Superior temporal gyrus (tissue), 1 donor: ENCODE results near the gene CXCR2.
"Not testable (repeated sequence)": the region's sequence is repeated elsewhere in the genome, so short reads cannot be mapped to it uniquely, and the experiment has no call there.

Experiments used
- DNase-seq: peaks from one replicate; pipeline ENCODE4 v3.0.0-alpha.2; 2016; ENCODE audit errors: extremely low spot score

CXCR2 gene

GRCh38 chr2:218125626-218126080 lies at the start of gene CXCR2:
CXCR2 (plus strand) TSS chr2:218126028; CDS start chr2:218134802, 8,774 bp downstream.
- DNase-seq: no peak

- no peak for DNase-seq
These were observed 48.2 kb upstream of the CXCR2 start for GRCh38 chr2:218077464-218078216.

- no peak for DNase-seq
These were observed 45.6 kb upstream of the CXCR2 start for GRCh38 chr2:218079943-218080913.

DNA sequence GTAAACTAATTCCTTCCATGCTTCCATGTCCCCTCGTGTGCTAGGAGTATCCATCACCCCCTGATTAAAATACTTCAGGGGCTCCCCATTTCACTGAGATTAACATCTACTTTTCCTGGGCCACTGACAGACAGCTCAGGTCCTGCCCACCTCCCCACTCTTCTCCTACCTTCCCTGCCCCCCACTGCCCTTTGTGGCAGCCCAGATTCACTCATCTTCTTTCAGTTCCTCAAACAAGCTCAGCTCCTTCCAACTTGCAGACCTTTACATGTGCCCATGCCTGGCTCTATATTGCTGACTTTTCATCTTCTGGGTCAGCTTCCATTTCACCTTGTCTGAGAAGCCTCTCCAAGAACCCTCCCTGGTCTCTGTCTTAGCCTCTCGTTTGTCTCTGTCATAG lies 44.8 kb upstream of the CXCR2 start:
- DNase-seq: no peak

- no peak for DNase-seq
These were observed 44.1 kb upstream of the CXCR2 start for GRCh38 chr2:218081695-218082094.

DNA sequence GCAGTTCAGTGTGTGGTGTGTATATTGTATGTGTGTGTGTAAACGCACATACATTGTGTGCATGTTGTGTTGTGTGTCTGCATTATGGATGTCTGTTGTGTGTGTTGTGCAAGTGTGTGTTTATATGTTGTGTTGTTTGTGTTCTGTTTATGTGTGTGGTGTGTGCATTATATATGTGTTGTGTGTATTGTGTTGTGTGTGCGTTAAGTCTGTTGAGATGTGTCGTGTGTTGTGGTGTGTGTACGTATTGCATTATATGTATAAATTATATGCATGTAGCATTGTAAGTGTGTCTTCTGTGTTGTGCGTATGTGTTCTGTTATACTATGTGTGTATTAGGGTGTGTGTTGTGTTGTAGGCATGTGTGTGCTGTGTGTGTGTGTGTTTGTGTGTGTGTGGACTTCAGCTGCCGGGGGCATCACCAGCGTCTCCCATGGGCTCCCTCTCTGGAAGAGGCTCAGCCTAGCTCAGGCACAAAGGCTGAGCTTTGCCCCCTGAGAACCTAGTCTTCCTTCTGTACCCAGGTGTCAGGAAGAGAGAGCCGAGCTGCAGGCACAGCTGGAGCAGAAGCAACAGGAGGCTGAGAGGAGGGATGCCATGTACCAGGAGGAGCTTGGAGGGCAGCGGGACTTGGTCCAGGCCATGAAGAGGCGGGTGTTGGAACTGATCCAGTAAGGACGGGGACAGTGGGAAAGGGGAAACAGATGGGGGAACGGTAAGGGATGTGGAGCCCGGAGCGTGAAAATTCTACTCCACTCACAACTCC lies 43.1 kb upstream of the CXCR2 start:
- no peak for DNase-seq

DNA sequence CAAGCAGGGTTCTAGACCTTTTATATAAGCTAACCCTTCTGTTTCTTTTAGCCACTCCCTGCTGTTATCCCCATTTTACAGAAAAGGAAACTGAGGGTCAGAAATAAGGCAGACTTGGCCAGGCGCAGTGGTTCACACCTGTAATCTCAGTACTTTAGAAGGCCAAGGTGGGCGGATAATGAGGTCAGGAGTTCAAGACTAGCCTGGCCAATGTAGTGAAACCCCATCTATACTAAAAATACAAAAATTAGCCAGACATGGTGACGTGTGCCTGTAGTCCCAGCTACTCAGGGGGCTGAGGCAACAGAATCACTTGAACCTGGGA lies 42.5 kb upstream of the CXCR2 start:
- no peak for DNase-seq

DNA sequence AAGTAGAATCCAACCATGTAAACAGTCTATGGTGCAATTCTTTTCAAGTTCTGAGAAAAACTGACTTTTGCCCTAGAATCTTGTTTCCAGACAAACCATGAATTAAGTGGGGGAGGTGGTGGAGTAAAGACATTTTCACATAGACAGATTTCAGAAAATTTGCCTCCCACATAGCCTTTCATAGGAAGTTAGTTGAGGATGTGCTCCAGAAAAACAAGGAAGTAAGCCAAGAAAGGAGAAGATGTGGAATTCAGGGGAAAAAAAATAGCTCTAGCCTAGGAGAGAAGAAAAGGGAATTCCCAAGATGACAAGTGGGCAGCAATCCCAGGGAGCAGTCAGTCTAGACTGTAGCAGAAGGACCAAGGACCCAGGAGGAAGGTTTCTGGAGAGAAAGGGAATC lies 39.4 kb upstream of the CXCR2 start:
- DNase-seq: no peak

DNA sequence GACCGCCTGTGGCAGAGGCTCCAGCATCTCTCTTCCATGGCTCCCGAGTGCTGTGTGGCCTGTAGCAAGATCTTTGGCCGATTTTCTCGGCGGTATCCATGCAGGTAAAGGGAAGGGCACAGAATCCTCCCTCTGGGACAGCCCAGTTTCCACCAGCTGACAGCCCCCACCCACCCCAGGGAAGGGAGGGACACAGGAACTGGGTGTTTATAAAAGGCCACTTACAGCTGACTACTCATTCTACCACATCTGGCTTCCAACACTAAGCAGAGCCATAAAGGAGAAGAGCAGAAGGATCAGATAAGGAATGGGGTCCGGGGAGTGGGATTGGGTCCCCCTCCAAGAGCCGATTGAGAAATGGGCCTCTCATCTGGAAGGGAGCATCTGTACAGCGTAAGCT lies 36.6 kb upstream of the CXCR2 start:
- no peak for DNase-seq

DNA sequence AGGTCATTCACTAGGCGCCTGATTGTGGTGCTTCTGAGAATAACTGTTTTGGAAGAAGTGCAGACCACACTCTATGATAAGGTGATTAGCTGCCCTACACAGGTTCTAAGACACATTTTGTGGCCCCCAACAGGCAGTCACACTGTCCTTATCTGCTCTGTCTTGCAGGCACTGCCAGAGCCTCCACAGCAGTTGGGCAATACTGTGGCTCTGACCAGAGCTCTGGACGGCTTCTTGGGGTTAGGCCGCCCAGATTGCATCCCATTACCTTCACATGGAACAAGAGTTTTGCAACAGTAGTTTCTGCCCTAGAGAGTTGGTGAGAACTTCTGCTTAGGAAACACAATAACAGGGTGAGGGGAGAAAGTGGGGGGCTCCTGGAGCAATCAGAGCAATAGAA lies 34.1 kb upstream of the CXCR2 start:
- no peak for DNase-seq

DNA sequence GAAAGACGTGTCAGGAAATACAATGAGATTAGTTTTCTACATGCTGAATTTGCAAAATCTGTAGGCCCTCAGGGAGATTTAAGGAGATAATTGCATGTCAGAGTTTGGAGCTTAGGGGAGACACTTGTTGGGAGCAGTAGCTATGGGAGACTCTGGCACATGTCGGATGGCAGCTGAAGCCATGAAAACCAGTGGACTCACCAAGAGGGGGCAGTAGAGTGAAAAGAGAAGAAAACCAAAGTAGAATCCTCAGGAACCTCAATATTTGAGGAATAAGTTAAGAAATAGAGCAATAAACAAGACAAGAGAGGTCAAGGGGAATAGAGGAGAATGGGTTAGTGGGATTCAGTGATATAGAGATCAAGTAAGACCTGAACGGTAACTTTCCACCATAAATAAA lies 31.9 kb upstream of the CXCR2 start:
- DNase-seq: no peak

DNA sequence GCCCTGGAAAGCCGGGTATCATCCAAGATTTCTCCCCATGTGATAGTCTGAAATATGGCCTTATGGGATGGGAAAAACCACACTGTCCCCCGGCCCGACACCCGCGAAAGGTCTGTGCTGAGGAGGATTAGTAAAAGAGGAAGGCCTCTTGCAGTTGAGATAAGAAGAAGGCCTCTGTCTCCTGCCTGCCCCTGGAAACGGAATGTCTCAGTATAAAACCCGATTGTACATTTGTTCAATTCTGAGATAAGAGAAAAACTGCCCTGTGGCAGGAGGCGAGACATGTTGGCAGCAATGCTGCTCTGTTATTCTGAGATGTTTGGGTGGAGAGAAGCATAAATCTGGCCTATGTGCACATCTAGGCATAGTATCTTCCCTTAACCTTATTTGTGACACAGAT lies 30.0 kb upstream of the CXCR2 start:
- DNase-seq: no peak

GRCh38 chr2:218097975-218098374 lies 27.9 kb upstream of the CXCR2 start:
- DNase-seq: no peak

DNA sequence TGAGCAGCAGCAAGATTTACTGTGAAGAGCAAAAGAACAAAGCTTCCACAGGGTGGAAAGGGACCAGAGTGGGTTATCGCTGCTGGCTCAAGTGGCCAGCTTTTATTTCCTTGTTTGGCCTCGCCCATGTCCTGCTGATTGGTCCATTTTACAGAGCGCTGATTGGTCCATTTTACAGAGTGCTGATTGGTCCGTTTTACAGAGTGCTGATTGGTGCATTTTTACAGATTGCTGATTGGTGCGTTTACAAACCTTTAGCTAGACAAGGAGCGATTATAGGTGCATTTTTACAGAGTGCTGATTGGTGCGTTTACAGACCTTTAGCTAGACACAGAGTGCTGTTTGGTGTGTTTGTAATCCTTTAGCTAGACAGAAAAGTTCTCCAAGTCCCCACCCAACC lies 17.0 kb upstream of the CXCR2 start:
- DNase-seq: not testable (repeated sequence)

- not testable (repeated sequence) for DNase-seq
These were observed 4.0 kb upstream of the CXCR2 start for GRCh38 chr2:218121789-218122188.

DNA sequence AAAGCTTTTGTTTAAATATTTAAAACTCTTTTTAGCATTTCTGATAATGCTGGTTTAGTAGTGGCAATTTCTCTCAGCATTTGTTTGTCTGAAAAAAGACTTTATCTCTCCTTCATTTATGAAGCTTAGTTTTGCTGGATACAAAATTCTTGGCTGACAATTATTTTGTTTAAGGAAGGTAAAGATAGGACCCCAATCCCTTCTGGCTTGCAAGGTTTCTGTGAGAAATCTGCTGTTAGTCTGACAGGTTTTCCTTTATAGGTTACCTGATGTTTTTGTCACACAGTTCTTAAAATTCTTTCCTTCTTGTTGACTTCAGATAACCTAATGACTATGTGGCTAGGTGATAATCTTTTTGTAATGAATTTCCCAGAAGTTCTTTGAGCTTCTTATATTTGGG lies 3.5 kb upstream of the CXCR2 start:
- not testable (repeated sequence) for DNase-seq

GRCh38 chr2:218123986-218124385 lies 1.8 kb upstream of the CXCR2 start:
- DNase-seq: no peak

- no peak for DNase-seq
These were observed 733 bp upstream of the CXCR2 start for GRCh38 chr2:218125095-218125494.

DNA sequence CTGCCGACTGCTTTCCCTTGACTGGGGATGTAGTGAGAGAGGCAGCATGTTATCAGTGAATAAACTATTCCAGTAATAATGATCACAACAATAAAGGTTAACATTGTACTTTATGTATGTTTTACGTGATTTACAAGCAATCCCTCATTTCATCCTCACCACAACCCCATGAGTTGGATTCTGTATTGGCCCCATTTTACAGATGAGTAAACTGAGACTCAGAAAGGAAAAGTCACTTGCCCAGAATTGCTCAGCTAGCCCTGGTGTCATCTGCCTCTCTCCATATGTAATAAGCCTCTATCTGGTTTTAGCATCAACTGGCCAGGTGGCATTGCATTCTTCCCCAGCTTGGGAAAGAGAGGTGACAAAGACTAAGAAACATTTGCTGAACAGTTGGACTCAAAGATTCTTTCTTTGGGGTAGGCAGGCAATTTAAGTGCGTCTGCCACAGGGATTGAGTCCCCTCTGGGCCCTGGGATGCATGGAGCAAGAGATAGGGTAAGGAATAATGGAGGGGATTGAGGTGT lies 2.2 kb downstream of the CXCR2 start:
- DNase-seq: no peak

- DNase-seq: no peak
These were observed 3.1 kb downstream of the CXCR2 start for GRCh38 chr2:218128781-218129457.

DNA sequence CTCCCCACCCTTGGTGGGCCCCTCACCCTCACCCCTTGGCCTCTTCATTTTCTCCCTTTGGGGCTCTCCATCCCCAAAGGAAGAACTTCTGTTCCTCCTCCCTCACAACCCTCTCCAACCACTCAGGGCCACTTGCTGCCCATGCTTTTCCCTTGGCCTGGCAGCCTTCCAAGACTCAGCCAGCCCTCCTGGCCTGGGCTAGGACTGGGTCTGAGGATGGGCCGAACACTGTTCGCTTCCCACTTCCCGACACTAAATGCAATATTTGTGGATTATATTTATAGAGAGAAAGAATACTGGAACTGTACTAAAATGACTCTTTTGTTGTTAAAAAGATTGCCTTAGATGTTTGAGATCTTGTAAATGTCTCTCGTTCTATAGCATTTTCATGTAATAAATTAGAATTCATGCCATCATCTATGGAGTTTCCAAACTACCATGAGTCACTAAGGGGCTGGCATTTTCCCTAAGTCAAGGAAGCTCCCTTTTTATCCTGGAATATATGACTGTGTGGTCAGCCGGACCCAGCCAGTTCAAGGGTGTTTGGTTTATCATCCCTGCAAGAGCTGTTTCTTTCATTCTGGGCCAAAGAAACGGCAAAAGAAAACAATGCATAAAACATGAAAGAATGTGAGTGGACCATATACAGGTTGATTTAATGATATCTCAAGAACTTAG lies 3.8 kb downstream of the CXCR2 start:
- no peak for DNase-seq
